SU-DHL-6 (cell line): ENCODE data around the gene DPH7.
"Not testable (repeated sequence)": the region's sequence is repeated elsewhere in the genome, so short reads cannot be mapped to it uniquely, and the experiment has no call there.

Experiments
- CTCF ChIP-seq: fragments of 200-600 bp; sonication (generic); IDR thresholded peaks from one replicate; pipeline ENCODE4 v1.5.1; 2017; ENCODE audit warnings: antibody characterized with exemption, mild to moderate bottlenecking, low read length, moderate library complexity; ENCODE audit not compliant: insufficient read depth, poor library complexity, severe bottlenecking
- EZH2phosphoT487 ChIP-seq: fragments of 200-600 bp; sonication (generic), shearing (Covaris generic); conservative IDR thresholded peaks from 2 replicates; pipeline ENCODE4 v1.6.1; 2018; ENCODE audit warnings: mild to moderate bottlenecking, antibody characterized with exemption, low read length, moderate library complexity, mixed read lengths

GRCh38 chr9:137513136-137513535, 65.6 kb downstream of the DPH7 start:
- not testable (repeated sequence) for TF ChIP-seq CTCF, EZH2phosphoT487
